CD14-positive monocyte (primary cell): Measurements from ENCODE around the gene SIPA1L3. TPM values are rescaled to one million over a fixed set of nuclear protein-coding genes. Genes with fewer than 3 reads are reported as not detected.

Source experiments
- DNase-seq, 3 donors: peaks; one replicate each; pipeline ENCODE4 v3.0.0-alpha.2; 2011 to 2022
- H2AFZ ChIP-seq: 2 replicates; pipeline ENCODE4 v1.6.0; 2012; ENCODE audit warnings: mild to moderate bottlenecking, low read depth, low read length, inconsistent platforms; ENCODE audit not compliant: insufficient read depth, poor library complexity, severe bottlenecking
- H3K27ac ChIP-seq, 2 donors: 1 replicate in 1 of 2; 2 replicates in 1 of 2; pipeline ENCODE4 v1.5.1; 2012 to 2013; ENCODE audit warnings: low read length in 2 of 2, control low read depth in 1 of 2, inconsistent platforms in 1 of 2, low read depth in 1 of 2, mild to moderate bottlenecking in 1 of 2
- H3K27me3 ChIP-seq, 2 donors: one replicate each; pipeline versions ENCODE4 v1.6.0 to v1.6.1; 2011 to 2013; ENCODE audit warnings: low read length in 2 of 2; ENCODE audit not compliant: control insufficient read depth in 2 of 2, insufficient read depth in 2 of 2
- H3K36me3 ChIP-seq, 2 donors: replicated peaks in 1 of 2; 1 replicate in 1 of 2; 2 replicates in 1 of 2; pipeline versions ENCODE4 v1.5.1 to v1.6.1; 2012 to 2013; ENCODE audit warnings: low read length in 2 of 2, control low read depth in 1 of 2, inconsistent platforms in 1 of 2, mild to moderate bottlenecking in 1 of 2; ENCODE audit not compliant: insufficient read depth in 2 of 2, control insufficient read depth in 1 of 2
- H3K4me1 ChIP-seq, 2 donors: 1 replicate in 1 of 2; 2 replicates in 1 of 2; pipeline versions ENCODE4 v1.5.1 to v1.6.1; 2012 to 2013; ENCODE audit warnings: low read length in 2 of 2, control low read depth in 1 of 2, inconsistent platforms in 1 of 2, mild to moderate bottlenecking in 1 of 2, moderate library complexity in 1 of 2; ENCODE audit not compliant: insufficient read depth in 2 of 2, control insufficient read depth in 1 of 2
- H3K4me2 ChIP-seq: replicated peaks from 2 replicates; pipeline ENCODE3; 2012; ENCODE audit warnings: low read length, moderate library complexity, mild to moderate bottlenecking; ENCODE audit not compliant: poor library complexity, severe bottlenecking; ENCODE audit errors: extremely low read depth
- H3K4me3 ChIP-seq, 3 experiments: fragments of 200-600 bp in 1 of 3; sonication (generic) in 1 of 3; replicated peaks in 1 of 3; 1 replicate in 2 of 3; 2 replicates in 1 of 3; pipeline ENCODE4 v1.5.1; 2011 to 2013; ENCODE audit warnings: low read length in 3 of 3, mild to moderate bottlenecking in 3 of 3, control low read depth in 2 of 3, low read depth in 2 of 3, inconsistent platforms in 1 of 3, moderate library complexity in 1 of 3
- H3K79me2 ChIP-seq: 2 replicates; pipeline ENCODE4 v1.6.0; 2012; ENCODE audit warnings: mild to moderate bottlenecking, control low read depth, inconsistent platforms, low read length, moderate library complexity; ENCODE audit not compliant: insufficient read depth
- H3K9ac ChIP-seq: 2 replicates; pipeline ENCODE4 v1.6.0; 2017; ENCODE audit warnings: low read length, mild to moderate bottlenecking; ENCODE audit not compliant: insufficient read depth, poor library complexity, severe bottlenecking
- H3K9me3 ChIP-seq, 2 donors: replicated peaks in 1 of 2; 1 replicate in 1 of 2; 2 replicates in 1 of 2; pipeline versions ENCODE4 v1.5.1 to v1.6.1; 2012 to 2013; ENCODE audit warnings: low read length in 2 of 2, control low read depth in 1 of 2; ENCODE audit not compliant: control insufficient read depth in 1 of 2, insufficient read depth in 1 of 2
- H4K20me1 ChIP-seq: 2 replicates; pipeline ENCODE4 v1.6.0; 2012; ENCODE audit warnings: mild to moderate bottlenecking, low read length, control low read depth, moderate library complexity; ENCODE audit not compliant: insufficient read depth
- H3K27ac Mint-ChIP-seq, 7 donors: one replicate each; pipeline ENCODE4 v1.8.0; 2020; ENCODE audit warnings: mild to moderate bottlenecking in 7 of 7, mixed read lengths in 7 of 7, moderate library complexity in 6 of 7, inconsistent platforms in 2 of 7
- H3K27me3 Mint-ChIP-seq, 3 donors: one replicate each; pipeline ENCODE4 v1.8.0; 2021 to 2022; ENCODE audit warnings: low read depth in 3 of 3, mild to moderate bottlenecking in 3 of 3, mixed read lengths in 3 of 3, moderate library complexity in 3 of 3, inconsistent platforms in 1 of 3
- H3K36me3 Mint-ChIP-seq, 2 donors: one replicate each; pipeline ENCODE4 v1.8.0; 2020; ENCODE audit warnings: mixed read lengths in 2 of 2, inconsistent platforms in 1 of 2, mild to moderate bottlenecking in 1 of 2
- H3K4me1 Mint-ChIP-seq: one replicate; pipeline ENCODE4 v1.8.0; 2020; ENCODE audit warnings: mild to moderate bottlenecking, mixed read lengths
- H3K4me3 Mint-ChIP-seq, 2 donors: one replicate each; pipeline ENCODE4 v1.8.0; 2020; ENCODE audit warnings: mild to moderate bottlenecking in 2 of 2, mixed read lengths in 2 of 2, moderate library complexity in 1 of 2
- H3K9me3 Mint-ChIP-seq, 7 donors: one replicate each; pipeline ENCODE4 v1.8.0; 2020 to 2022; ENCODE audit warnings: mixed read lengths in 7 of 7, mild to moderate bottlenecking in 6 of 7, moderate library complexity in 6 of 7, inconsistent platforms in 2 of 7
- WGBS: methylation state at CpG from one replicate; pipeline ENCODE4 v1.1.5; 2013; ENCODE audit warnings: missing lambda C conversion rate; ENCODE audit not compliant: insufficient coverage; 5-methylcytosine and 5-hydroxymethylcytosine counted together
- intact Hi-C, 2 donors: fragments of 100-400 bp; cut with micrococcal nuclease; formaldehyde crosslinking; loops; one replicate each; pipeline versions ENCODE4 v1.15.0 to v1.15.1; 2023
- polyA plus RNA-seq, 3 donors: library from polyadenylated mRNA; depleted of rRNA in 1 of 3; unstranded in 2 of 3; stranded (reverse) in 1 of 3; fragments of 300-500 nt in 2 of 3; fragments of >200 nt in 1 of 3; fragmentation: Illumina TruSeq in 2 of 3; gene quantifications; 1 replicate in 2 of 3; 2 replicates in 1 of 3; pipeline ENCODE4 v1.2.3, GENCODE V29; 2012 to 2021
- TF ChIP-seq, protein P1 (sequence below): fragments of 200-600 bp; IDR thresholded peaks from one replicate; pipeline ENCODE4 v1.8.0; 2022; ENCODE audit warnings: antibody characterized with exemption, mild to moderate bottlenecking

Gene SIPA1L3
- polyA plus RNA-seq, 3 donors: 0.55 to 4.5 (median 0.99) TPM

GRCh38 chr19:38120471-38121025 is 213.5 kb downstream of the SIPA1L3 start:
- Histone ChIP-seq H3K36me3 (peaks cover 21 to 42% of the 10 kb centered on the region in 2 donors), H3K9me3 (peaks cover 0 to 35% of the 10 kb centered on the region in 2 donors), H2AFZ (no peak overlapping the region), H3K27me3 (no peaks in the 10 kb centered on the region), H3K9ac (no peak overlapping the region), H4K20me1 (no peaks in the 10 kb centered on the region), H3K79me2 (no peaks in the 10 kb centered on the region), H3K4me1 (no peaks in the 10 kb centered on the region), H3K4me3 (no peak overlapping the region), H3K27ac (no peak overlapping the region), H3K4me2 (no peak overlapping the region)
- no peak for DNase-seq
- no peaks in the 10 kb centered on the region for H3K4me1 Mint-ChIP-seq
- H3K9me3 Mint-ChIP-seq: peaks cover 19 to 67% (median 42%) of the 10 kb centered on the region in 7 donors
- intact Hi-C loops: no loop called here
- no peak overlapping the region for H3K4me3 Mint-ChIP-seq
- peaks cover 43 to 65% of the 10 kb centered on the region in 2 donors for H3K36me3 Mint-ChIP-seq
- peak overlapping the region in 1 of 7 donors; percentile 43 for H3K27ac Mint-ChIP-seq
- WGBS: 96% methylated on average over 3 of the region's 4 CpGs
- peaks cover 0 to 3% (median 0%) of the 10 kb centered on the region in 3 donors for H3K27me3 Mint-ChIP-seq
- TF ChIP-seq, protein P1, sequence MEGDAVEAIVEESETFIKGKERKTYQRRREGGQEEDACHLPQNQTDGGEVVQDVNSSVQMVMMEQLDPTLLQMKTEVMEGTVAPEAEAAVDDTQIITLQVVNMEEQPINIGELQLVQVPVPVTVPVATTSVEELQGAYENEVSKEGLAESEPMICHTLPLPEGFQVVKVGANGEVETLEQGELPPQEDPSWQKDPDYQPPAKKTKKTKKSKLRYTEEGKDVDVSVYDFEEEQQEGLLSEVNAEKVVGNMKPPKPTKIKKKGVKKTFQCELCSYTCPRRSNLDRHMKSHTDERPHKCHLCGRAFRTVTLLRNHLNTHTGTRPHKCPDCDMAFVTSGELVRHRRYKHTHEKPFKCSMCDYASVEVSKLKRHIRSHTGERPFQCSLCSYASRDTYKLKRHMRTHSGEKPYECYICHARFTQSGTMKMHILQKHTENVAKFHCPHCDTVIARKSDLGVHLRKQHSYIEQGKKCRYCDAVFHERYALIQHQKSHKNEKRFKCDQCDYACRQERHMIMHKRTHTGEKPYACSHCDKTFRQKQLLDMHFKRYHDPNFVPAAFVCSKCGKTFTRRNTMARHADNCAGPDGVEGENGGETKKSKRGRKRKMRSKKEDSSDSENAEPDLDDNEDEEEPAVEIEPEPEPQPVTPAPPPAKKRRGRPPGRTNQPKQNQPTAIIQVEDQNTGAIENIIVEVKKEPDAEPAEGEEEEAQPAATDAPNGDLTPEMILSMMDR: no peak

GRCh38 chr19:38122402-38123093 is 215.5 kb downstream of the SIPA1L3 start:
- no peaks in the 10 kb centered on the region for H3K4me1 Mint-ChIP-seq
- Histone ChIP-seq H3K27ac (no peak overlapping the region), H3K9ac (no peak overlapping the region), H3K9me3 (peaks cover 0 to 36% of the 10 kb centered on the region in 2 donors), H3K27me3 (no peaks in the 10 kb centered on the region), H3K4me2 (no peak overlapping the region), H4K20me1 (no peaks in the 10 kb centered on the region), H3K36me3 (peaks cover 21 to 42% of the 10 kb centered on the region in 2 donors), H3K79me2 (no peaks in the 10 kb centered on the region), H2AFZ (no peak overlapping the region), H3K4me3 (no peak overlapping the region), H3K4me1 (no peaks in the 10 kb centered on the region)
- TF ChIP-seq, protein P1: no peak
- H3K27me3 Mint-ChIP-seq: peaks cover 0 to 2% (median 0%) of the 10 kb centered on the region in 3 donors
- H3K27ac Mint-ChIP-seq: no peak overlapping the region
- no peak overlapping the region for H3K4me3 Mint-ChIP-seq
- WGBS: 96% methylated on average over 24 of the region's 24 CpGs
- peaks cover 19 to 65% (median 42%) of the 10 kb centered on the region in 7 donors for H3K9me3 Mint-ChIP-seq
- H3K36me3 Mint-ChIP-seq: peaks cover 42 to 66% of the 10 kb centered on the region in 2 donors
- intact Hi-C loops: no loop called here
- DNase-seq: no peak
